ENCODE data around the gene SLC39A13. TPM values are rescaled to one million over a fixed set of nuclear protein-coding genes. Genes with fewer than 3 reads are reported as not detected.

SLC39A13 gene
- total RNA-seq, 2 experiments from 2014 or later = 10.9 to 11.4 TPM

Other genes with a start within 250 kb of the SLC39A13 start
- 10 to 100 TPM; 87.6 to 92.6 TPM for gene ARFGAP2, start 231.7 kb upstream of the SLC39A13 start, total RNA-seq
- gene PACSIN3, start 222.2 kb upstream of the SLC39A13 start, total RNA-seq = 1 to 10 TPM; 6.8 to 7.0 TPM
- gene DDB2, start 193.6 kb upstream of the SLC39A13 start, total RNA-seq = 100 to 1,000 TPM; 111 to 112 TPM
- 10 to 100 TPM; 13.4 to 13.9 TPM for gene ACP2, start 159.8 kb upstream of the SLC39A13 start, total RNA-seq
- gene NR1H3, start 150.6 kb upstream of the SLC39A13 start, total RNA-seq = 1 to 10 TPM; 8.1 to 8.2 TPM
- gene MADD, start 138.5 kb upstream of the SLC39A13 start, total RNA-seq = 10 to 100 TPM; 50.9 to 51.2 TPM
- gene MYBPC3, start 55.9 kb upstream of the SLC39A13 start, total RNA-seq = not detected
- gene SPI1, start 30.0 kb upstream of the SLC39A13 start, total RNA-seq = under 1 TPM; 0.25 to 0.36 TPM
- gene PSMC3, start 17.8 kb downstream of the SLC39A13 start, total RNA-seq = 100 to 1,000 TPM; 168 to 176 TPM
- under 1 TPM in 1 of 2 experiments, not detected in 1; 0.19 TPM for gene RAPSN, start 40.5 kb downstream of the SLC39A13 start, total RNA-seq
- 100 to 1,000 TPM; 155 to 157 TPM for gene CELF1, start 144.5 kb downstream of the SLC39A13 start, total RNA-seq
- 10 to 100 TPM; 55.6 to 56.6 TPM for gene PTPMT1, start 157.0 kb downstream of the SLC39A13 start, total RNA-seq
- gene KBTBD4, start 170.4 kb downstream of the SLC39A13 start, total RNA-seq = 10 to 100 TPM; 19.5 to 20.0 TPM
- gene NDUFS3, start 170.5 kb downstream of the SLC39A13 start, total RNA-seq = 100 to 1,000 TPM; 165 to 166 TPM
- not detected for gene FAM180B, start 178.1 kb downstream of the SLC39A13 start, total RNA-seq
- gene C1QTNF4, start 185.8 kb downstream of the SLC39A13 start, total RNA-seq = not detected
- gene MTCH2, start 234.0 kb downstream of the SLC39A13 start, total RNA-seq = 100 to 1,000 TPM; 146 to 154 TPM

Data from activated naive CD8-positive, alpha-beta T cell treated with anti-CD3 and anti-CD28 coated beads for 36 hours (primary cell).